NCI-H146 (cell line): Measurements from ENCODE around the gene RPS6KL1.

Experiments
- DNase-seq: peaks from one replicate; lab custom pipeline; 2025; lab: John Stamatoyannopoulos, UW

RPS6KL1 gene

DNA sequence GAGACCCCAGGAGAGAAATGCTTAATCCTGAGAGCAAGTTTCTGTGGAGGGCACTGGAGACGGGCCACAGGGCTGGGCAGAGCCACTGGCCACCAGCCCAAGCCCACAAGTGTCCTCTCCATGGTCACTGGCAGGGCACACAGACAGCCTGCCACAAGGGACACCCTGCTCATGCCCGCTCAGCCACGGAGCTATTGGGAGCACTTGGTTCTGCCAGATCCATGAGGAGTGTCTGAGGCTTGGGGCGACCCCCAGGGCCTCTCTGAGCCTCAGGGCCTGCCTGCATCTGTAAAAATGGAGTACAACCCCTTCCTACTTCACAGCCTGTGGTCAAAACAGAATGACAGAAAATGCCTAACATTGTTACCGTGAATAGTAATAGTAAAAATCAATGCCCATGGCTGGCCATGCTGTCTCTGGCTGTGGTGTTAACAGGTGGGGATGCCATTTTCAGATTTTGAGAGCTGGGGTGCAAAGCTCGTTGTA, 29.2 kb upstream of the RPS6KL1 start:
- no peak for DNase-seq

DNA sequence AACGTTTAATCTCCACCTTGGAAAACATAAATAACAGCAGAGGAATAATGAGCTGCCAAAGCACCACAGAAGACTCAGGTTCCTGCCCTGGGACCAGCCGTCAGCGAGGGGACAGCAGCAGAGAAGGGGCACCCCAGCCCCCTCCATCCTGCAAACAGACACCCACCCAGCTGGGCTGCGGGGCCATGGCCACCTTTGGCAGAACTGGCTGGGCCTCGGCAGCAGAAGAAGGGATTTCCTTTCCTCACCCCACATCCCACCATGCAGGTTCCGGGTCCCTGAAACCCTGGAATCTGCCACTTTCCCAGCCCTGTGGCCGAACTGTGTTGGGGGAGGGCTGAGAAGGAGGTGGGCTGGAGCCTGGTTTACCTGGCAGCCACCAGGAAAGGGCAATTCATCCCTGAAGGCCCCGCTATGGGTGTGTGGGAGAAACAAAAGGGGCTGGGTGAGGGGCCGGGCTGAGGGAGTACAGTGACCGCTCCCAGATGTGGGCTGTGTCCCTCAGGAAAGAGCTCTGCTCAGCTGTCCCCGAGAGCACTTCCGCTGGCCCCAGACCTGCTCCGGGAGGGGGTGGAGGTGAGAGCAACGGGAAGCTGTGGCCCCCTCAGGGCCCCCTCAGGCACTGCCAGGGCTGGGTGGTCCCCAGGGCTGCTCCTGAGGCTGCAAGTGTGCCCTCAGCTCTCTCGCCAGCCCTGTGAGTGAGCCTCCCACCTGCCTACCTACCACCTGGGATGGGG, 28.6 kb upstream of the RPS6KL1 start:
- no peak for DNase-seq

DNA sequence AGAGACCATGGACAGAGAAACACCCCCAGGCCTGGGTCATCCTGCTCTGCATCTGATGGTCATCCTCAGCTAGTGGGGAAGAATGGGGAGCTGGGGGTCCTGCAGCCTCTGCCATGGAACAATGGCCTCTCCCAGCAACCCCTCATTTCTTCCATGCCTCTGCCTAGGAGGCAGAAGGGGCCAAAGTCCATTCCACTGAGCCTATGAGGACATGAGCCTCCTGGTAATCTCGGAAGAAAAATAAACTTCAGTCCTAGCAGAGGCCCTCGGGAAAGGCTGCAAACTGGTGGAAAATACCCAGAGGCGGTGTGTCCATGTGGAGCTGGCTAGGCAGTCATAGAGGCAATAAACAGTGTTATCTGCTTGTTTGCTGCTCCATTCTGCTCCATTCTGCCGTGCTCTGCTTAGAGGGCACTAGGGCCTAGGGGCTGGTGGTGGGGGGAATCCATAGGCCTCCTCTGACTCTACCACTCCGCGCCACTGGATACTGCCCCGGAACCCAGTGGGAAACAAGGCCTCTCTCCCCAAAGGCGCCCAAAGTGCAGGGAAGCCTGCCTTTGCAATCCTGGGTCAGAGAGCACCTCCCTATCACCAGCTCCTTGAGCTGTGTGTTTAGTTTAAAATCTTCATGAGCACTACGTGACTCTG, 27.9 kb upstream of the RPS6KL1 start:
- no peak for DNase-seq

DNA sequence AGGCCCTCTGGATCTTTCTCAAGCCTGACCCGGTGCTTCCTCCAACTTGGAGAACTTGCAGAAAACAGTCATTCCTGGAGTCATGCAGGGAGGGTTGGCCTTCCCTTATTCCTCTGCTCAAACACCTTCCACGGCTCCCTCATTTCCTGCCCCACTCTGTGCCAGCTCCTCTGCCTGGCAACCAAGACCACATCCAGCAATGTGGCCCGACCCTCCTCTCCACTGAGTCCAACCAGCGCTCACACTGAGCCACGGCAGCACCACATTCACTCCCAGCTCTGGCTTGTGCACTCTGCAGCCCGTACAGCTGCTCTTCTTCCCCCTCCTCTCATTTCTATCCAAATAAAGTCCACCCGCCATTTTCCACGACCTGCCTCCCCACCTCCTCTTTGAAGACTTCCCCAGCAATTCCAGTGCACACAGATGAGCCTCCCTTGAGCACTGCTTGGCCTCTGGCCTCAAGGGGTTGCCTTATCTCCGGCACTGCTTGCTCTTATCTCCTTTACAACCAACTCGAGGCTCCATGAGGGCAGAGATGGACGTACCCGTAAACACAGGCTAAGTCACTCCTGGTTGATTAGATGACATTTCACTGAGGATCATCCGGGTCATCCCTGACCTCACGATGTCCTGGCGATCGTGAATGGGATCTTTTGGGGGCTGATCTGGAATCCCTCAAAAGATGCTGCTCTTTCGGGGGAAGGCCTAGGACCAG, 27.0 kb upstream of the RPS6KL1 start:
- DNase-seq = no peak

DNA sequence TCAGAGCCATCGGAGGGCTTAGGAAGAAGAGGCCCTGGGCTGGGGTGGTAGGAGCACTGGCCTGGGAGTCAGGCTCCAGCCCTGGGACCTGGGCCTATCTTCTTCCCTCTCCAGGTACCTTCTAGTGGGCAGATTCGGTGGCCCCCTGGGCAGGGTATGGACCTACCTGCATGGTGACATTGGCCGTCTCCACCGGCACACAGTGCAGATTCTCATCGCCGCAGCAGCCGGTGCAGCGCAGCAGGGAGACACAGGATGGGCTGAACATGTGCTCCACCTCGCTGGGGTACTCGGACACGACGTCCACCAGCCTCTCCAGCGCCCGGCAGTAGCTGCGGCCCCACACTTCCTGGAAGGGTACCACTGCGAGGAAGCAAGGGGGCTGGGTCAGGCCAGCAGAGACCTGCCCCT, 26.1 kb upstream of the RPS6KL1 start:
- no peak for DNase-seq

DNA sequence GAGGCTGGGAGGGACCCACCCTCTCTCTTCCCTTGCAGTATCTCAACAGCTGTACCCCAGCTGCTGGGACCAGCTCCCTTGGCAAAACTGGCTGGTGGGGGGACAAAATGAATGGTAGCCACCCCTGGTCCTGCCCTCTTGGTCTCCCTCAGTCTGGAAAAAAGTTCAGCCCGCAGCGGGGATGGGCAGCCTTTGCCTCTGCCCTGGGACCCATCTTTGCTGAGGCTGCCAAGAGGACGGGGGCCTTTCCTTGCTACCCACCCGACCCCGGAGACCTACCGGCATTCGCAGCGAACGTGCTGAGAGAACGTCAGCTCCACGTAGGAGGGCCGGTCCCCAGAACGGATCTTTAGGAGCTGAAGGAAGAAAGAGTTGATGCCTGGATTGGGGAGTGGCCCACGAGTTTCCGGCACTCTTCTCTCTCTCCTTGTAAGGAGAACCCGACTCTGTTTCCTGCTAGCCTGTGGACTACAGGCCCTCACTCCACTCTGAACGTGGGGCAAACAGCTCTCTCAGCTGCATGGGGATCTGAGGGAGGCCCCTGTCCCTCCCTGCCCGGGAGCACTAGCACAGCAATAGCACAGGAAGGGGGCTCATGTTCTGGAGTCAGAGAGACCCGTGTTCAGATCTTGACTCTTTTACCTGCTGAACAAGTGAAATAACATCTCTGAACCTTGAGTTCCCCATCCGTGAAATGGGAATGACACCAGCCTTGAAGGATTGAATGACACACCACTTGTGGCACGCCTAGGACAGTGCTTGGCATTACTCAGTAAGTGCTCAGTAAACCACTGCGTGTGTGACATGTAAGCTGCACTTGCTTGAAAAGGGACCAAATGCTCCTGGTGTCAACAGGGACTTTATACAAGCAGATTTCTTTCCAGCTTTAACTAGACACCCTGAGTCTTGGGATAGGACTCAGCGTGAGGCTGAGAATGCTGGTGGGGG, 25.4 kb upstream of the RPS6KL1 start:
- DNase-seq = no peak

DNA sequence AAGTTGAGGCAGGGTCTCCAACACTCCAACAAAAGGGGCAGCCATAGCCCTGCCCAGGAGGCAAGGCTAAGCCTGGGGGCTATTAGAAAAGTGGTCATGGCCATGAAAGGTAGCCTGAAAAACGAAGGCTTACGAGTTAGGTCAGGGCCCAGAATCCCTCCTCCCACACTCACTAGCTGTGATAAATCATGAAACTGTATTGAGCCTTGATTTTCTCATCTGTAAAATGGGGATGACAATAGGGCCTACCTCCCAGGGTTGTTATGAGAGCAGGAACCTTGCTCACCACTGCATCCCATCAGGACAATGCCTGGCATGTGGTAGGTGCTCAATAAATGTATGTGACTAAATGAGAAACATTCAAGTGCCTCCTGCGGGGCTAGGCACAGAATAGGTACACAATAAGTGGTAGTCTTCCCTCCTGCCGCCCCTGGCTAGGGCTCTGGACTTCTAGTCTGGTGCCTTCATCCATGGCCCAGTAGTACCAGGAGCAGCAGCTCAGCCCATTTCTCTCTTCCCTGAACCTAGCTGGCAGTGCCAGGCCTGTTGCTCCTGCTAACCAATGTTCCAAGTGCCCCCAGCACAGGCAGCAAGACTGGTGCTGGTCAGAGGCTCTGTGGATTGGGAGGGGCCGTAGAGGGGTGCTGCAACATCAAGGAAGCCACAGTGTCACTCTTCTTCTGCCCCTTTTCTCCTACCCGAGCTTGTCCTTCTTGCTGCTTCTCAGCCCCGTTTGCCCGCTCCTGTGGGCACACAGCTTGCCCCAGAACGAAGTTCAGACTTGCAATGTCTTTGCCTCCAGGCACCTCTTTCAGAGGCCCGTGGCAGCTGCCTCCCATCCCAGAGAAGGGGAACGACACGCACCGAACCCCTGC, 24.5 kb upstream of the RPS6KL1 start:
- DNase-seq = no peak

DNA sequence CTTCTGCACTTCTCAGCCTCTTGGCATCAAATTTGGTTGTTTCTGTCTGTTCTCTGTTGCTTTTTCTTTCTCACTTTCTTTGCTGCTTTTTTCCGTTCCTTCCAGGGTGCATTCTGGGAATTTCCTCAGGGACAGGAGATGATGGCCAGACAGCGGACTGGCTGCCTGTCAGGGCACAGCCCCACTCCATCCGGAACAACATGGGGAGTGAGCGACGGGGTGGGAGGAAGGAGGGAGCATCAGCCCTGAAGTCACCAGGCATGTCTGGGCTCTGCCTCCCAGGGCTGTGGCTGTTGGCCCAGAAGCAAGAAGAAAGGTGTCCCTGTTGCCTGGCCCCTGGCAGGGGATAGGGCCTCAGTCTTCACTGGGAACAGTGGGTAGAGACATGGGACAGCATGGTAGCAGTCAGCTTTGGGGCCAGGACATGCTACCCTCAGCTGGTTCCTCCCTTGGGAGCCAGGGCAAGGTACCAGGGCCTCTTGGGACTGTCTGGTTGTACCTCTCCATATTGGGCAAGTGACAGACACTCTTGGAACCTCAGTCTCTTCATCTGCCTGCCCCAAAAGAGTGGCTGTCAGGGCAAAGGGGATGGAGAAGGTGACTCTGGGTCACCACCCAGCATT, 23.7 kb upstream of the RPS6KL1 start:
- DNase-seq = no peak

DNA sequence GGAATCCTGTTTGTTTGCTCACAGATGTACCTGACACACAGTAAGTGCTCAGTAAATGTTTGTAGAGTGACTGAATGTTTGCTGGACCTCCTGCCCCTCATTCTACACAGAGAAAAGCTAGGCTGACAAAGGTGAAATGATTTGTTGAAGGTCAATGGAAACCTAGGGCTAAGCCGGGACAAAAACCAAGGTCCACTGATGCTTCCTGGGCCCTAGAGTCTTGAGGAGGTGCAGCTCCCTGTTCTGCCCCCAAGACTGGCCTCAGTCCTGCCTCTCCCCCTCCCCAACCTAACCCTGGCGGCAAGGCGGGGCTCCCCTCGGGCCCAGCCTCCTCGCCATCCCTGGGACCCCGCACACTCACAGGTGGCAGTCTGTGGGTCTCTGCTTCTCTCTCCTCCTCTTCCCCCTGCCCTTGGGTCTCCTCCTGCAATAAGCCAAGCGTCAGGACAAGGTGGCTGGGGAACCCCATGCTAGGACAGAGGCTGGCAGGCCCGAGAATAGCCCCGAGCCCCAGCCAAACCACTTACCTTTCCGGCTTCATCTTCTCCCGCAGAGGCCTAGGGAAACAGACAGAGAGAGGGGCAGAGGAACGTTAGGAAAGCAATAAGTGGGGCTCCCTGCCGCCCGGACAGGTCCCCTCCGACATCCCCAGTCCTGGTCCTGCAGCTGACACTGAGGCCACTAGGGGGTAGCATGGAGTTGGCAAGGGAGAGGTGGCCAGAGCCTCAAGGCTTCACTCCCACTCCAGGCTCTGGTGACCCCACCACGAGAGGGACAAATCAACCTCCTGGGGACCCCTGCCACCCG, 23.0 kb upstream of the RPS6KL1 start:
- DNase-seq = peak; percentile 52

DNA sequence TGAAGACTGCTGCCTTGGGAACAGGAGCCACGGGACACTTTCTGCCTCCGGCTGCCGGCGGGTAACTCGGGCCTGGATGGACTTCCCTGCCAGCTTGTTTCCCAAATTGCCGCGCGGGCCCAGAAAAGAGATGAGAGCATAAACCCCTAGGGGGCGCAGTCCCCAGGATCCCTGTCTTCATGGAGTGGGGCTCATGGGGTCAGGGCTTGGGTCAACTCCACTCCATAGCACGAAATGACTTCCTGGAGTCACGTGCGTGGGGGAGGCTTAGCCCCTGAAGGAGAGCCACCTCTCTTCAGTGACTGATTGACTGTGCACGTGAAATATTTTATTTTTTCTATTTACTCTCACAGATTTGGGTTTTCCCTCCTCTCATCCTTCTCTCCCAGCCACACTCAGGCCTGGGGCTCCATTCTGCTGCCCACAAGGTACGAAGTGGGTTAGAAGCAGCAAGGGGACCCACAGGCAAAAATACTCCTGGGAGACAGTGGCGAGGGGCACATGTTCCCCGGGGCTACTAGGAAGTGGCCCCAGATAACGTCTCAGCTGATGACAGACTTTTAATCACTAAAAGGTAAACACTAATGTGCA, 22.3 kb upstream of the RPS6KL1 start:
- DNase-seq = no peak

DNA sequence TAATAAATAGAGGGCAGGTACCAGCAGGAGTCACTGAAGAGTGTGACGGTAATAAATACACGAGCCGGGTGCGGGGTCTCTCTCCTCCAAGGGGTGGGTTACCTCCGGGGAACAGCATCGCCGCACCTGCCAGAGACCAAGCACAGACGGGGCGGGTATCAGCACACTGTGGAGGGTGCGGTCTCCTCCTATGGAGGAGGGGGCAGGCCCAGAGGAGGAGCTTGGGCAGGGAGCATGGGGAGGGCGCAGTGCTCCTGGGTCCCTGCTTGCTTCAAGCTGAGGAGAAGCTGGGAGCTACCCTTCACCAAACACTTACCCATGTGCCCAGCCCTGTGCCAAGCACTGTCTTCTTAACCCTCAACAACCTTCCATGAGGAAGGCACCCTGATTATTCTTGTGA, 19.5 kb upstream of the RPS6KL1 start:
- no peak for DNase-seq

DNA sequence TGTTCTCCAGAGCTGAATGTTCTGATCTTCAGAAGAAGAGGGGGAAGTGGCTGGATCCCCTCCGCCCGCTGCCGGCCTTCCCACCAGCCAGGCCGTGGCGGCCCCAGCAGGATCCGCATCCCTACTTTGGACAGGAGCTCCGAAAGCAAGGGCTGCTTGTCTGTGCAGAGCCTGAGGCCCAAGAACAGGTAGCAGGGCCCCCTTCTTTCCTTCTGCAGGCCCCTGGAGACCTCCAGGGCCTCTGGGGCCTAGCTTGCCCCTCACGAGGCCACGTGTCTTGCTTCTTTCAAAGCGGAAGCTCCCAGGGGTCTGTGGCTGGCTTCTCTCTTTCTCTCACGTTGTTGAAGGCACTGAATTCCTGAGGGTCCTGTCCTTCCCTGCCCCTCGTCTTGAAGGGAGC, 19.1 kb upstream of the RPS6KL1 start:
- no peak for DNase-seq

DNA sequence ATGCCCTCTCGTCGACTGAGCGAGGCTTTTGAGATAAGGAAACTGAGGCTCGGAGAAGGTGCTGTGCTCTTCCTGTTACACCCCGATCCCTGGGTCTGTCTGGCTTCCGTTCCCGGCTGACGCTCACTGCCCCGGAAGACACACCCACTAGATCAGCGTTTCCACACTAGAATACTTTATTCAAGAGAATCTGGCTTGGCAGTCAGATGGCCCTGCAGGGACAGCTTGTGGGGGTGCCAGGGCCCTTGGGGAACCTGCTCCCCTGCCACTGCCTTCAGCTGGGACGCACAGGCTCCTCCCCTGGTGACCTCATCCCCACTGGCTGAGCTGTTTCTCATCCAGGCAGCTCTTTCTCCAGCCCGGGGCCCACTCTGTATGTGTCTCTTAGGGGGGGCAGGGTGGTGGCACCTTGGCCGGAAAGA, 18.6 kb upstream of the RPS6KL1 start:
- no peak for DNase-seq

DNA sequence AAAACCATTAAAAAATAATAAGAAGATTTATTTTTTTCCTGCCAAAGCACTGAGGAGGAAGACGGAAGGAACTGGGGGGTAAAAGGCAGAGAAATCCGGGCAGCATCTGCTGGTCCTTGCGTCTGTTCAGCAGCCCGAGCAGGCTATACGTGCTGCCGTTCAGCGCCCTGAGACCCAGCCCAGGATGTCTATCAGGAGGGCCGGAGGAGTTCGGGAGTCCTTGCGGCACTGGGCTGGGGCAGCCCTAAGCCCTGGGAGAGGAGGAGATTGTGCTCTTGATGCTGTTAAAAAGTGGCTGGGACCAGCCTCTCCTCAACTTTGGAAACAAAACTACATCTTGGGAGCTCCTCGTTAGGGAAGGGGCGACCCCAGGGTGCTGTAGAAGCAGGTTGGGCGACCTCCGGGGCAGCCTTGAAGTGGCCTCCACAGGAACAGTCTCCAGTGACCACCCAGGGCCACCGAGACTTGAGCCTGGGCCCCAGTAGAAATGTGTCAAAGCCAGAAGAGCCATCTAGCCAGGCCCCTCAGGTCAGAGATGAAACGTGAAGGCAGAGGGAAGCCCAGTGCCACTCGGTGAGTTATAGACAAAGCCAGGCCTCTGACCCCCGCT, 18.0 kb upstream of the RPS6KL1 start:
- DNase-seq = no peak

DNA sequence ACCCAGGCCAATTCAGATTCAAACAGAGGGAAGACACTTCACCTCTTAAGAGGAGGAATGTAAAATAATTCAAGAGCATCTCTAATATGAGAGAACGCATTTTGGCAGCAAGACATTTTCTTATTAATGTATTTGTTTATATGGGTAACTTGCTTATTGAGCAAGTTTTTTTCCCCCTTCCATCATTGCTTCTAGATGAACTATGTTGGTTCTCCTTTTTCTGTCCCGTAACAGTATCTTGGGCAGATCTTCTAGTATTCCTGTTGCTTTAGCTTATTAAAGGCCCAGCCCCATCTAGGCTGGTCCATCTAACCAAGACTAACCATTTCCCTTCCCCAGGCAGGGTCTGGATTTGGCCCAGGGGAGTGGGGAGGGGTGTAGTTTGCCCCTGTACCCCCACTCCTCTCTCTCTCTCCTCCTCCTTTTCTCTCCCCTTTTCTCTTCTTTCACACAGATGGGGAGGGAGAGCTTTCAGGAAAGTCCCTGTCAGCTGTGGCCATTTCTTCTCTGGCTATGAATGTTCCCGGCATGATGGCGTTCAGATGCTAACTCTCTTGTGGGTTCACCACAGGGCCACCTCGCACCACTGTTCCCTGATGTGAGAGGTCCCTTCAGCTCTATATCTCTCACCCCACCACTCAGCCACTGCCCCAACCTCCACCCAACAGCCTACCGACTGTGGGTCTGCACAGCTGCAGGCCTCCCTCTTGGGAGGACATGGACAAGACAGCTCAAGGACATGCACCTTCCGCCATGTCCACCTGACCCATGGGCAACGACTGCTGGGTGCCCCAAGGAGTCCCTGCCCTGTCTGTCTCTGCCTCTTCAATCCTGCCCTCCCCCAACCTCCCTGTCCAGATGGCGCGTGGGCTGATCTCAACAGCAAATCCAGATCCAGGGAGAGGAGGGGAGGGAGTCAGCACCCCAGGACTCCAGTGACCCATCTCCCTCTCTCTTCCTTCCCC, 15.8 kb upstream of the RPS6KL1 start:
- no peak for DNase-seq

DNA sequence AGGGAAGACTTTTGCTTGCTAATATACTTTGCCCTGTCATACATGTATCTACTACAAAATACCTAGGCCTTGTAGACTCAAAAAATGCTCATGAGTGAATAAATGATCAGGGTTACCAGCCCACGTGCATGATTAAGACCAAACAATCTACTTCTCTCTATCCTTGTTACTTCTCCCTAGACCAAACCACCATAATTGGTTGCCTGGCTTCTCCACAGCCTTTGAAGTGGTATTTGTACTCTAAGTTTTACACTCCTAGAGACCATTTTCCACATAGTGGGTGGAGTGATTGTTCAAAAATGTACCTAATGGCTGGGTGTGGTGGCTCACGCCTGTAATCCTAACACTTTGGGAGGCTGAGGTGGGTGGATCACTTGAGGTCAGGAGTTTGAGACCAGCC, 14.1 kb upstream of the RPS6KL1 start:
- DNase-seq = no peak

DNA sequence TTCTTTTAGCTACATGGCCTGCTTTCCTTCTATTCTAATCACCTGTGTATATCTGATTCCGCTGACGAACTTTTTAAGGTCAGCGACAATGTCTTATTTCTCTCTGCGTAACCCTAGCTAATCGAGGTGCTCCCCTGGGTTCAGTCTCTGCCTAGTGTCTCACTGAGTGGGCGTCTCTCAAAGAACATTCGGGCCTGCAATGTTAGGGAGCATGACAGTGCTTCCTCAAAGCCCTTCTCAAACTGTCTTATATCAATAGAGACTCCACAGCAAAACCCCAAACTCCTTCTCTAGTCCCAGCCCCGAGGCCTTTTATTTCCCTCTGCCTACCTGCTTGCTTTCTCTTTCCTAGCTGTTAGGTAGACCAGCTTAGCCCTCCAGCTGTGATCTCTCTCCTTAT, 13.7 kb upstream of the RPS6KL1 start:
- no peak for DNase-seq

DNA sequence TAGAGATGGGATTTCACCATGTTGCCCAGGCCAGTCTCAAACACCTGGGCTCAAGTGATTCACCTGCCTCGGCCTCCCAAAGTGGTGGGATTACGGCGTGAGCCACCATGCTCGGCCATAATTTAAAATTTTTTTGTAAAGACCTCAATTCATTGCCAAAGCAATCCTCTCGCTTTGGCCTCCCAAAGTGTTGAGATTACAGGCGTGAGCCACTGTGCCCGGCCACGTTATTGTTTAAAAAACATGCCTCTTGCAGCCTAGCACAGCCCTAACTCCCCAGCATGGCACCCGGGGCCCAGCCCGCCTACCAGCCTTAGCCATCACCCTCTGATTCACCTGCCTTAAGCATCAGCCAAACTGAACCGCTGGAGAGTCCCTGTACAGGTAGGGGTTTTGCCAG, 13.1 kb upstream of the RPS6KL1 start:
- no peak for DNase-seq
